SU-DHL-6 (cell line): ENCODE data around the gene MAML1.
"Not testable (repeated sequence)": the region's sequence is repeated elsewhere in the genome, so short reads cannot be mapped to it uniquely, and the experiment has no call there.

Experiments
- H2AFZ ChIP-seq: fragments of 200-600 bp; sonication (generic); 2 replicates; pipeline ENCODE4 v1.6.1; 2014; ENCODE audit warnings: low read depth, mild to moderate bottlenecking, moderate library complexity, mixed read lengths, antibody characterized with exemption, low read length; ENCODE audit not compliant: severe bottlenecking
- H3F3A ChIP-seq: fragments of 200-600 bp; shearing (Covaris generic); 2 replicates; pipeline ENCODE4 v1.6.0; 2016; ENCODE audit warnings: antibody characterized with exemption, mild to moderate bottlenecking; ENCODE audit not compliant: insufficient read depth
- H3K27ac ChIP-seq: fragments of 200-600 bp; sonication (generic); 2 replicates; pipeline ENCODE4 v1.5.1; 2016; ENCODE audit warnings: low read depth, mild to moderate bottlenecking, low read length, moderate library complexity, mixed read lengths
- H3K27me3 ChIP-seq: fragments of 200-600 bp; sonication (generic), shearing (Covaris generic); 2 replicates; pipeline ENCODE4 v1.6.0; 2014; ENCODE audit warnings: mild to moderate bottlenecking, low read length
- H3K36me3 ChIP-seq: fragments of 200-600 bp; sonication (generic); 2 replicates; pipeline ENCODE4 v1.6.1; 2014; ENCODE audit warnings: mild to moderate bottlenecking, low read length, mixed read lengths
- H3K4me2 ChIP-seq: fragments of 300-600, 200-600 bp; shearing (Covaris generic), sonication (generic); 2 replicates; pipeline ENCODE4 v1.6.0; 2014; ENCODE audit warnings: low read length, low read depth, mild to moderate bottlenecking; ENCODE audit not compliant: poor library complexity, severe bottlenecking
- H3K4me3 ChIP-seq: fragments of 200-600 bp; sonication (generic); 2 replicates; pipeline ENCODE4 v1.5.1; 2014; ENCODE audit warnings: antibody characterized with exemption, low read length, mild to moderate bottlenecking, mixed read lengths; ENCODE audit not compliant: insufficient read depth, poor library complexity, severe bottlenecking
- H3K79me2 ChIP-seq: fragments of 200-600 bp; sonication (generic); 2 replicates; pipeline ENCODE4 v1.6.1; 2014; ENCODE audit warnings: mild to moderate bottlenecking, low read length, moderate library complexity; ENCODE audit not compliant: insufficient read depth
- H3K9ac ChIP-seq: fragments of 200-600 bp; sonication (generic); 2 replicates; pipeline ENCODE4 v1.7.0; 2014; ENCODE audit warnings: mild to moderate bottlenecking, low read length
- H3K9me2 ChIP-seq: fragments of 200-600 bp; sonication (generic); replicated peaks from 2 replicates; pipeline ENCODE4 v1.6.1; 2014; ENCODE audit warnings: low read length; ENCODE audit not compliant: insufficient read depth
- H3K9me3 ChIP-seq: fragments of 200-600 bp; sonication (generic); 2 replicates; pipeline ENCODE4 v1.6.1; 2014; ENCODE audit warnings: low read length, mixed read lengths; ENCODE audit not compliant: insufficient read depth
- H4K20me1 ChIP-seq: fragments of 200-600 bp; sonication (generic); 2 replicates; pipeline ENCODE4 v1.6.1; 2014; ENCODE audit warnings: low read depth, mild to moderate bottlenecking, antibody characterized with exemption, low read length, moderate library complexity, mixed read lengths
- EZH2phosphoT487 ChIP-seq: fragments of 200-600 bp; sonication (generic), shearing (Covaris generic); conservative IDR thresholded peaks from 2 replicates; pipeline ENCODE4 v1.6.1; 2018; ENCODE audit warnings: mild to moderate bottlenecking, antibody characterized with exemption, low read length, moderate library complexity, mixed read lengths
- TF ChIP-seq, protein P1 (sequence below): fragments of 200-600 bp; sonication (generic); IDR thresholded peaks from one replicate; pipeline ENCODE4 v1.5.1; 2017; ENCODE audit warnings: antibody characterized with exemption, mild to moderate bottlenecking, low read length, moderate library complexity; ENCODE audit not compliant: insufficient read depth, poor library complexity, severe bottlenecking

MAML1 gene

DNA sequence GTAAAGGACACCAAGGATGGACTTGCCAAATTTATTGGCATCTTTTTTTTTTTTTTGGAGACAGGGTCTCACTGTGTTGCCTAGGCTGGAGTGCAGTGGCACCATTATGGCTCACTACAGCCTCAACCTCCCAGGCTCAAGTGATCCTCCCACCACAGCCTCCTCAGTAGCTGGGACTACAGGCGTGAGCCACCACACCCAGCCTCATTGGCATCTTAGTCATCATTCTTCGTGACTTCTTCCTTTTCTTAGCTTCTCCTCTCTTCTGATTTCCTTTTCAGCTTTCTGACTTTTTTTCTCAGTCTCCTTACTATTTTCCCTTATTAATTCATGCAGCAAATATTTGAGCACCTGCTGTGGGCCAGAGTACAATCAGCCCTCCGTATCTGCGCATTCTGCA lies 6.1 kb downstream of the MAML1 start:
- no peaks in the 10 kb centered on the region for H3K27me3 ChIP-seq
- no peaks in the 10 kb centered on the region for H3K9me3 ChIP-seq
- H3K4me3 ChIP-seq, result no peak overlapping the region
- H4K20me1 ChIP-seq, result peaks cover 3% of the 10 kb centered on the region; the same call in 1 of the 2 replicates
- H3K4me2 ChIP-seq, result no peak overlapping the region
- TF ChIP-seq EZH2phosphoT487, result no peak
- TF ChIP-seq, protein P1, sequence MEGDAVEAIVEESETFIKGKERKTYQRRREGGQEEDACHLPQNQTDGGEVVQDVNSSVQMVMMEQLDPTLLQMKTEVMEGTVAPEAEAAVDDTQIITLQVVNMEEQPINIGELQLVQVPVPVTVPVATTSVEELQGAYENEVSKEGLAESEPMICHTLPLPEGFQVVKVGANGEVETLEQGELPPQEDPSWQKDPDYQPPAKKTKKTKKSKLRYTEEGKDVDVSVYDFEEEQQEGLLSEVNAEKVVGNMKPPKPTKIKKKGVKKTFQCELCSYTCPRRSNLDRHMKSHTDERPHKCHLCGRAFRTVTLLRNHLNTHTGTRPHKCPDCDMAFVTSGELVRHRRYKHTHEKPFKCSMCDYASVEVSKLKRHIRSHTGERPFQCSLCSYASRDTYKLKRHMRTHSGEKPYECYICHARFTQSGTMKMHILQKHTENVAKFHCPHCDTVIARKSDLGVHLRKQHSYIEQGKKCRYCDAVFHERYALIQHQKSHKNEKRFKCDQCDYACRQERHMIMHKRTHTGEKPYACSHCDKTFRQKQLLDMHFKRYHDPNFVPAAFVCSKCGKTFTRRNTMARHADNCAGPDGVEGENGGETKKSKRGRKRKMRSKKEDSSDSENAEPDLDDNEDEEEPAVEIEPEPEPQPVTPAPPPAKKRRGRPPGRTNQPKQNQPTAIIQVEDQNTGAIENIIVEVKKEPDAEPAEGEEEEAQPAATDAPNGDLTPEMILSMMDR, result no peak
- no peaks in the 10 kb centered on the region for H3K9me2 ChIP-seq
- H3K79me2 ChIP-seq, result peaks cover 95% of the 10 kb centered on the region
- H3K36me3 ChIP-seq, result peaks cover 3% of the 10 kb centered on the region; the same call in 1 of the 2 replicates
- H3K9ac ChIP-seq, result no peak overlapping the region
- no peak overlapping the region for H2AFZ ChIP-seq
- H3F3A ChIP-seq, result no peaks in the 10 kb centered on the region
- H3K27ac ChIP-seq, result no peak overlapping the region

DNA sequence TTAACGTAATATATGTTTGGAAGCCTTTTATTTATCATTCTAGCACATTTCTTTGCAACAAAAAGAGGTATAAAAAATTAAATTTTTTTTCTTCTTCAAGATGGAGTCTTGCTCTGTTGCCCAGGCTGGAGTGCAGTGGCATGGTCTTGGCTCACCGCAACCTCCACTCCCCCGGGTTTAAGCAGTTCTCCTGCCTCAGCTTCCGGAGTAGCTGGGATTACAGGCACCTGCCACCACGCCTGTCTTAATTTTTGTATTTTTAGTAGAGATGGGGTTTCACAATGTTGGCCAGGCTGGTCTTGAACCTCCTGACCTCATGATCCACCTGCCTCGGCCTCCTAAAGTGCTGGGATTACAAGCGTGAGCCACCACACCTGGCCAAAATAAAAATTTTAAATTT lies 11.5 kb downstream of the MAML1 start:
- not testable (repeated sequence) for H3K27me3 ChIP-seq

DNA sequence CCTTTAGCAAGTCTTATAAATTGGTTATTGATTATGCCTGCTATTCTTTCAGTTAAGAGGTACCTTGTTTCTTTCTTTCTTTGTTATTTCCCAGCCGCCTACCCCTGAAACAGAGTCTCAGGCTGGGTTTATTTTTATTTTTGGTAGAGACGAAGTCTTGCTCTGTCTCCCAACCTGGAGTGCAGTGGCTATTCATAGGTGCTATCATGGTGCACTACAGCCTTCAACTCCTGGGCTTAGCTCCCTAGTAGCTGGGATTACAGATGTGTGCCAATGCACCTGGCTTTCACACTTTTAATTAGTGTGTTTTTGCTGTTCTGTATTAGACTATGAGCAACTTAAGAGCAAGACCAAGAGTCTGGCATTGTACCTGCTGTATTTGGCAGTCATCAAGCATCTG lies 14.2 kb downstream of the MAML1 start:
- H3K9me3 ChIP-seq, result no peaks in the 10 kb centered on the region
- no peaks in the 10 kb centered on the region for H3F3A ChIP-seq
- no peaks in the 10 kb centered on the region; the same call in 1 of the 2 replicates for H3K36me3 ChIP-seq
- H2AFZ ChIP-seq, result no peak overlapping the region
- H3K9ac ChIP-seq, result no peak overlapping the region
- no peaks in the 10 kb centered on the region for H3K27me3 ChIP-seq
- peaks cover 88% of the 10 kb centered on the region for H3K79me2 ChIP-seq
- H3K27ac ChIP-seq, result no peak overlapping the region
- H3K4me2 ChIP-seq, result no peak overlapping the region
- H3K9me2 ChIP-seq, result no peaks in the 10 kb centered on the region
- no peak for TF ChIP-seq EZH2phosphoT487
- TF ChIP-seq, protein P1, result no peak
- no peaks in the 10 kb centered on the region; the same call in 1 of the 2 replicates for H4K20me1 ChIP-seq
- H3K4me3 ChIP-seq, result no peak overlapping the region

More for the DNA sequence above, 11.5 kb downstream of the MAML1 start:
- peaks cover 88% of the 10 kb centered on the region for H3K79me2 ChIP-seq
- H3K27ac ChIP-seq, H3F3A ChIP-seq, H4K20me1 ChIP-seq, H3K9ac ChIP-seq, H3K4me2 ChIP-seq, H2AFZ ChIP-seq, H3K9me3 ChIP-seq, H3K36me3 ChIP-seq, H3K4me3 ChIP-seq, H3K9me2 ChIP-seq: not testable (repeated sequence)

DNA sequence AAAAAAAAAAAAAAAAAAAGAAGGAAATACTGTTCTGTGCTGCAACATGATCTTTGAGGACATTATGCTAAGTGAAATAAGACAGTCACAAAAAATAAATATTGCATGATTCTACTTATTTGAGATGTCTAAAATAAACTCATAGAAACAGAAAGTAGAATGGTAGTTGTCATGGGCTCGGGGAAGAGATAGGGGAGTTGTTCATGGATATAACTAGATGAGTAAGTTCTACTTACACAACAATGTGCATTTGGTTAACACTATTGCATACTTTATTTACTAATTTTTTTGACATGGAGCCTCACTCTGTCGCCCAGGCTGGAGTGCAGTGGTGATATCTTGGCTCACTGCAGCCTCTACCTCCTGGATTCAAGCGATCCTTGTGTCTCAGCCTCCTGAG lies 15.2 kb downstream of the MAML1 start:
- Histone ChIP-seq H4K20me1 (no peaks in the 10 kb centered on the region; the same call in 1 of the 2 replicates), H3K27me3 (no peaks in the 10 kb centered on the region), H3K9ac (no peak overlapping the region), H3K4me3 (no peak overlapping the region), H3K9me2 (no peaks in the 10 kb centered on the region), H2AFZ (no peak overlapping the region), H3K9me3 (no peaks in the 10 kb centered on the region), H3K27ac (no peak overlapping the region), H3K36me3 (no peaks in the 10 kb centered on the region; the same call in 1 of the 2 replicates), H3F3A (no peaks in the 10 kb centered on the region), H3K79me2 (peaks cover 81% of the 10 kb centered on the region), H3K4me2 (no peak overlapping the region)
- TF ChIP-seq EZH2phosphoT487, result no peak
- TF ChIP-seq, protein P1, result no peak
